CD8-positive, alpha-beta memory T cell (primary cell): ENCODE data around the gene CACNA1C. TPM values are rescaled to one million over a fixed set of nuclear protein-coding genes. Genes with fewer than 3 reads are reported as not detected.
"Not testable (repeated sequence)": the region's sequence is repeated elsewhere in the genome, so short reads cannot be mapped to it uniquely, and the experiment has no call there.

Experiments
- CTCF ChIA-PET: fragments of 350-600 bp; sonication (Branson Sonifier 250); formaldehyde crosslinking; loops from one replicate; lab custom pipeline; 2021; ENCODE audit warnings: antibody characterized with exemption; lab: Charles Lee
- POLR2A ChIA-PET: fragments of 350-600 bp; sonication (Branson Sonifier 250); formaldehyde crosslinking; loops from one replicate; lab custom pipeline; 2021; ENCODE audit warnings: antibody characterized with exemption; lab: Charles Lee
- DNase-seq, 5 donors: peaks; one replicate each; pipeline versions ENCODE4 v3.0.0 to v3.0.0-alpha.2; 2020 to 2022; ENCODE audit warnings: mixed read lengths in 1 of 5
- H3K27ac ChIP-seq: one replicate; pipeline ENCODE4 v1.7.0; 2013; ENCODE audit warnings: low read depth, mild to moderate bottlenecking, low read length, moderate library complexity
- H3K27me3 ChIP-seq: 2 replicates; pipeline ENCODE4 v1.7.0; 2013; ENCODE audit warnings: low read length, mild to moderate bottlenecking; ENCODE audit not compliant: insufficient read depth, poor library complexity, severe bottlenecking
- H3K36me3 ChIP-seq: 2 replicates; pipeline ENCODE4 v1.7.0; 2013; ENCODE audit warnings: mild to moderate bottlenecking, low read length, moderate library complexity; ENCODE audit not compliant: insufficient read depth
- H3K4me1 ChIP-seq: 2 replicates; pipeline ENCODE4 v1.7.0; 2013; ENCODE audit warnings: mild to moderate bottlenecking, low read length, moderate library complexity; ENCODE audit not compliant: insufficient read depth
- H3K4me3 ChIP-seq: 2 replicates; pipeline ENCODE4 v1.7.0; 2013; ENCODE audit warnings: mild to moderate bottlenecking, low read length
- H3K9me3 ChIP-seq: 2 replicates; pipeline ENCODE4 v1.7.0; 2013; ENCODE audit warnings: mild to moderate bottlenecking, low read length
- H3K27ac Mint-ChIP-seq, 8 donors: one replicate each; pipeline ENCODE4 v1.8.0; 2020 to 2021; ENCODE audit warnings: mixed read lengths in 8 of 8, mild to moderate bottlenecking in 6 of 8, inconsistent platforms in 3 of 8, moderate library complexity in 3 of 8
- H3K27me3 Mint-ChIP-seq, 2 donors: one replicate each; pipeline ENCODE4 v1.8.0; 2020 to 2021; ENCODE audit warnings: mixed read lengths in 2 of 2, mild to moderate bottlenecking in 1 of 2, moderate library complexity in 1 of 2
- H3K36me3 Mint-ChIP-seq, 3 donors: one replicate each; pipeline ENCODE4 v1.8.0; 2020 to 2021; ENCODE audit warnings: mixed read lengths in 3 of 3, inconsistent platforms in 1 of 3, mild to moderate bottlenecking in 1 of 3
- H3K4me1 Mint-ChIP-seq, 3 donors: one replicate each; pipeline ENCODE4 v1.8.0; 2020 to 2021; ENCODE audit warnings: mixed read lengths in 3 of 3, inconsistent platforms in 1 of 3, mild to moderate bottlenecking in 1 of 3
- H3K4me3 Mint-ChIP-seq, 7 donors: one replicate each; pipeline ENCODE4 v1.8.0; 2020 to 2021; ENCODE audit warnings: mixed read lengths in 7 of 7, mild to moderate bottlenecking in 6 of 7, moderate library complexity in 4 of 7, inconsistent platforms in 2 of 7
- H3K9me3 Mint-ChIP-seq, 5 donors: one replicate each; pipeline ENCODE4 v1.8.0; 2020 to 2022; ENCODE audit warnings: mixed read lengths in 5 of 5, mild to moderate bottlenecking in 3 of 5, moderate library complexity in 2 of 5, inconsistent platforms in 1 of 5
- polyA plus RNA-seq: library from polyadenylated mRNA; unstranded; fragments of 300-500 nt; fragmentation: Illumina TruSeq; gene quantifications from one replicate; pipeline ENCODE4 v1.2.3, GENCODE V29; 2021
- total RNA-seq, 2 experiments: library from RNA; stranded (reverse); gene quantifications; one replicate each; pipeline ENCODE4 v1.2.3, GENCODE V29; 2021

Gene CACNA1C
- total and polyA plus RNA-seq, 3 experiments from 2014 or later, result 0.04 to 0.10 (median 0.04) TPM

- peak overlapping the region in 1 of 8 donors; percentile 61 for H3K27ac Mint-ChIP-seq
- H3K36me3 Mint-ChIP-seq, result peaks cover 0 to 11% (median 0%) of the 10 kb centered on the region in 3 donors
- not testable (repeated sequence) for H3K9me3 ChIP-seq, DNase-seq, H3K9me3 Mint-ChIP-seq, H3K36me3 ChIP-seq, H3K27ac ChIP-seq, H3K4me3 Mint-ChIP-seq, H3K27me3 Mint-ChIP-seq, H3K4me3 ChIP-seq, H3K27me3 ChIP-seq, H3K4me1 ChIP-seq
- CTCF ChIA-PET, result interaction anchor here (1.6 to 2.3 kb wide), 5 partner anchors 8 to 102 kb away, joined by 5 to 42 read pairs (median 8); no protein-coding TSS in a partner anchor
- POLR2A ChIA-PET, result interaction anchor here (1.8 kb wide), 1 partner anchor 7 kb away, joined by 9 read pairs; no protein-coding TSS in a partner anchor
- peaks cover 14 to 20% (median 19%) of the 10 kb centered on the region in 3 donors for H3K4me1 Mint-ChIP-seq
Observed at GRCh38 chr12:2684026-2684325, 631.2 kb downstream of the CACNA1C start.

- H3K9me3 Mint-ChIP-seq, H3K27ac ChIP-seq, H3K27ac Mint-ChIP-seq, DNase-seq, H3K9me3 ChIP-seq, H3K4me1 ChIP-seq, H3K4me3 ChIP-seq, H3K27me3 ChIP-seq, H3K36me3 ChIP-seq, H3K27me3 Mint-ChIP-seq, POLR2A ChIA-PET: not testable (repeated sequence)
- Mint-ChIP-seq H3K4me1 (peaks cover 28 to 38% (median 37%) of the 10 kb centered on the region in 3 donors), H3K36me3 (peaks cover 0 to 12% (median 0%) of the 10 kb centered on the region in 3 donors), H3K4me3 (peak overlapping the region in 1 of 7 donors; percentile 69)
- CTCF ChIA-PET, result interaction anchor here (0.9 to 1.6 kb wide), 3 partner anchors 83 to 98 kb away, joined by 3 to 7 read pairs (median 4); no protein-coding TSS in a partner anchor
Observed at GRCh38 chr12:2685620-2686279, 633.0 kb downstream of the CACNA1C start.

GRCh38 chr12:2686280-2686646 is 633.5 kb downstream of the CACNA1C start:
- peaks cover 0 to 2% (median 0%) of the 10 kb centered on the region in 5 donors for H3K9me3 Mint-ChIP-seq
- Histone ChIP-seq H3K27me3 (no peaks in the 10 kb centered on the region), H3K36me3 (no peaks in the 10 kb centered on the region), H3K9me3 (no peaks in the 10 kb centered on the region), H3K27ac (no peak overlapping the region), H3K4me3 (no peak overlapping the region), H3K4me1 (peaks cover 11% of the 10 kb centered on the region)
- peak overlapping the region in 3 of 8 donors; percentile 41 to 43 (median 43) for H3K27ac Mint-ChIP-seq
- peaks cover 0 to 5% of the 10 kb centered on the region in 2 donors for H3K27me3 Mint-ChIP-seq
- H3K4me3 Mint-ChIP-seq, result peak overlapping the region in 1 of 7 donors; percentile 69
- peaks cover 32 to 42% (median 39%) of the 10 kb centered on the region in 3 donors for H3K4me1 Mint-ChIP-seq
- CTCF ChIA-PET, result interaction anchor here (1.5 kb wide), 2 partner anchors 97 to 99 kb away, joined by 3 to 4 read pairs; no protein-coding TSS in a partner anchor
- peaks cover 0 to 17% (median 0%) of the 10 kb centered on the region in 3 donors for H3K36me3 Mint-ChIP-seq
- no peak for DNase-seq
- POLR2A ChIA-PET, result no interaction called here

DNA sequence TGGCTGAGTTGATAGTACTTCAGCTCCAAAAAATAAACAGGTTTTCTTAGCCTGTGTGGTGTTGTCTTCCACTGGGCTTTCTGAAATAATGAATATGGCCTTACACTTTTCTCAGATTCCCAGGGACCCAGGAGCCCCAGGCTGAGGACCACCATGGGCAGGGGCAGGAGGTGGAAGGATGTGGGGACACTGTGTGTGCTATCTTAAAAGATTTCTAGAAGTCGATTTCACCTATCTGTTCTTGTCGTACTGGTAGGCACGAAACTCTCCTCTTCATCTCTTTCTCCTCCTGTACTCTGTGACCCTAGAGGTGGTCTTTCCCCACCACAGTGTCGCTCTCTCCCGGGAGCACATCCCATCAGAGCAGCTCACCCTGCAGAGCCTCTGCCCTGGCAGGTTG is 634.3 kb downstream of the CACNA1C start:
- Histone ChIP-seq H3K9me3 (no peaks in the 10 kb centered on the region), H3K27me3 (no peaks in the 10 kb centered on the region), H3K27ac (no peak overlapping the region), H3K4me1 (peaks cover 11% of the 10 kb centered on the region), H3K4me3 (no peak overlapping the region), H3K36me3 (no peaks in the 10 kb centered on the region)
- H3K9me3 Mint-ChIP-seq, result peaks cover 0 to 2% (median 0%) of the 10 kb centered on the region in 5 donors
- no peak for DNase-seq
- peaks cover 0 to 18% (median 0%) of the 10 kb centered on the region in 3 donors for H3K36me3 Mint-ChIP-seq
- H3K27ac Mint-ChIP-seq, result peak overlapping the region in 2 of 8 donors; percentile 23 to 80
- CTCF ChIA-PET, result interaction anchor here (1.5 kb wide), 2 partner anchors 96 to 98 kb away, joined by 3 to 4 read pairs; no protein-coding TSS in a partner anchor
- peak overlapping the region in 1 of 7 donors; percentile 69 for H3K4me3 Mint-ChIP-seq
- peaks cover 36 to 47% (median 44%) of the 10 kb centered on the region in 3 donors for H3K4me1 Mint-ChIP-seq
- POLR2A ChIA-PET, result no interaction called here
- H3K27me3 Mint-ChIP-seq, result peaks cover 0 to 7% of the 10 kb centered on the region in 2 donors

GRCh38 chr12:2687726-2688125 is 634.9 kb downstream of the CACNA1C start:
- DNase-seq, result no peak
- ChIA-PET CTCF (interaction anchor here (1.5 to 2.4 kb wide), 2 partner anchors 96 to 97 kb away, joined by 3 to 15 read pairs; no protein-coding TSS in a partner anchor), POLR2A (no interaction called here)
- H3K4me3 Mint-ChIP-seq, result peak overlapping the region in 2 of 7 donors; percentile 41 to 86
- no peak overlapping the region for H3K4me3 ChIP-seq
- H3K27ac ChIP-seq, result no peak overlapping the region
- H3K4me1 ChIP-seq, result peaks cover 18% of the 10 kb centered on the region
- no peaks in the 10 kb centered on the region for H3K9me3 ChIP-seq
- peaks cover 0 to under 1% (median 0%) of the 10 kb centered on the region in 5 donors for H3K9me3 Mint-ChIP-seq
- peaks cover 0 to 20% (median 0%) of the 10 kb centered on the region in 3 donors for H3K36me3 Mint-ChIP-seq
- H3K27ac Mint-ChIP-seq, result peak overlapping the region in 2 of 8 donors; percentile 45 to 73
- no peaks in the 10 kb centered on the region for H3K36me3 ChIP-seq
- no peaks in the 10 kb centered on the region for H3K27me3 ChIP-seq
- peaks cover 0 to 5% of the 10 kb centered on the region in 2 donors for H3K27me3 Mint-ChIP-seq
- peaks cover 38 to 51% (median 45%) of the 10 kb centered on the region in 3 donors for H3K4me1 Mint-ChIP-seq

GRCh38 chr12:2688381-2688931 is 635.7 kb downstream of the CACNA1C start:
- H3K4me1 Mint-ChIP-seq, result peaks cover 41 to 54% (median 48%) of the 10 kb centered on the region in 3 donors

DNA sequence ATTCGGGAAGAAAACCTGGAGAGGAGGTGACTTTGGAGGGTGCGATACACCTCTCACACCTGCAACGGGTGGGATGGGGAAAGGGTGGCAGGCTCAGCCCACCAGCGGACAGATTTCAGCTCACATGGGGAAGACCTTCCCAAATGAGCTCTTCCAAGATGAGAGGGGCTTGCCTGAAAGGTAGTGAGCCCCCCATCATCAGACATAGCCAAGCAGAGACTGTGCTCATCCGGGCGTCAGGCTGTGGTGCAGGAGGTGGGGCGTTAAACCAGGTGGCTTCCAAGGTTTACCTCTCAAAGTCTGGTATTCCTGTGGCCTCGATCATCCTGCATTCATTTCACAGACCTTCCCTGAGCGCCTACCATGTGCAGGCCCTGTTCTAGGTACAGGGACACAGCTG is 636.6 kb downstream of the CACNA1C start:
- no peaks in the 10 kb centered on the region for H3K36me3 ChIP-seq
- H3K27ac ChIP-seq, result no peak overlapping the region
- POLR2A ChIA-PET, result interaction anchor here (1.1 kb wide), 1 partner anchor 32 kb away, joined by 3 read pairs; no protein-coding TSS in a partner anchor
- no peak for DNase-seq
- H3K9me3 Mint-ChIP-seq, result no peaks in the 10 kb centered on the region
- peaks cover 26% of the 10 kb centered on the region for H3K4me1 ChIP-seq
- CTCF ChIA-PET, result interaction anchor here (2.4 kb wide), 1 partner anchor 95 kb away, joined by 15 read pairs; no protein-coding TSS in a partner anchor
- H3K27me3 ChIP-seq, result no peaks in the 10 kb centered on the region
- no peaks in the 10 kb centered on the region for H3K9me3 ChIP-seq
- peaks cover 0 to 20% (median 0%) of the 10 kb centered on the region in 3 donors for H3K36me3 Mint-ChIP-seq
- peaks cover 0 to 2% of the 10 kb centered on the region in 2 donors for H3K27me3 Mint-ChIP-seq
- peaks cover 42 to 55% (median 52%) of the 10 kb centered on the region in 3 donors for H3K4me1 Mint-ChIP-seq
- H3K27ac Mint-ChIP-seq, result peak overlapping the region; percentile 51 to 95 (median 84)
- H3K4me3 Mint-ChIP-seq, result peak overlapping the region in 6 of 7 donors; percentile 89 to 98 (median 92)
- no peak overlapping the region for H3K4me3 ChIP-seq

More at GRCh38 chr12:2688381-2688931, 635.7 kb downstream of the CACNA1C start:
- no peaks in the 10 kb centered on the region for H3K27me3 ChIP-seq
- H3K27ac ChIP-seq, result no peak overlapping the region
- Mint-ChIP-seq H3K36me3 (peaks cover 0 to 20% (median 0%) of the 10 kb centered on the region in 3 donors), H3K27ac (peak overlapping the region in 3 of 8 donors; percentile 43 to 73 (median 51)), H3K9me3 (no peaks in the 10 kb centered on the region), H3K4me3 (peak overlapping the region in 1 of 7 donors; percentile 98), H3K27me3 (peaks cover 0 to 2% of the 10 kb centered on the region in 2 donors)
- no peaks in the 10 kb centered on the region for H3K9me3 ChIP-seq
- no peak overlapping the region for H3K4me3 ChIP-seq
- H3K36me3 ChIP-seq, result no peaks in the 10 kb centered on the region
- no peak for DNase-seq
- CTCF ChIA-PET, result interaction anchor here (2.4 kb wide), 1 partner anchor 96 kb away, joined by 15 read pairs; no protein-coding TSS in a partner anchor
- POLR2A ChIA-PET, result no interaction called here
- peaks cover 25% of the 10 kb centered on the region for H3K4me1 ChIP-seq
